NCI-H1092 (cell line): ENCODE results near the gene TNNT2.

ENCODE experiments used
- DNase-seq: peaks from one replicate; lab custom pipeline; 2025; lab: John Stamatoyannopoulos, UW

TNNT2 gene

GRCh38 chr1:201313086-201313485 is 64.4 kb downstream of the TNNT2 start:
- DNase-seq = no peak

- DNase-seq = no peak
Observed at GRCh38 chr1:201312298-201312697, 65.2 kb downstream of the TNNT2 start.

GRCh38 chr1:201311356-201312011 is 66.0 kb downstream of the TNNT2 start:
- no peak for DNase-seq

- DNase-seq = peak; percentile 93
Observed at GRCh38 chr1:201310986-201311355, 66.5 kb downstream of the TNNT2 start.

GRCh38 chr1:201310251-201310985 is 67.1 kb downstream of the TNNT2 start:
- DNase-seq = no peak

GRCh38 chr1:201309416-201309815 is 68.1 kb downstream of the TNNT2 start:
- peak; percentile 88 for DNase-seq
